HG03159 (cell line): ENCODE data around the gene CENPE.
"Not testable (repeated sequence)": the region's sequence is repeated elsewhere in the genome, so short reads cannot be mapped to it uniquely, and the experiment has no call there.

Source experiments
- ATAC-seq: cut with Tn5 transposase; IDR thresholded peaks from one replicate; pipeline ENCODE4 v1.9.1; 2021; ENCODE audit warnings: mild to moderate bottlenecking, moderate library complexity; ENCODE audit not compliant: unreplicated experiment

CENPE gene, protein sequence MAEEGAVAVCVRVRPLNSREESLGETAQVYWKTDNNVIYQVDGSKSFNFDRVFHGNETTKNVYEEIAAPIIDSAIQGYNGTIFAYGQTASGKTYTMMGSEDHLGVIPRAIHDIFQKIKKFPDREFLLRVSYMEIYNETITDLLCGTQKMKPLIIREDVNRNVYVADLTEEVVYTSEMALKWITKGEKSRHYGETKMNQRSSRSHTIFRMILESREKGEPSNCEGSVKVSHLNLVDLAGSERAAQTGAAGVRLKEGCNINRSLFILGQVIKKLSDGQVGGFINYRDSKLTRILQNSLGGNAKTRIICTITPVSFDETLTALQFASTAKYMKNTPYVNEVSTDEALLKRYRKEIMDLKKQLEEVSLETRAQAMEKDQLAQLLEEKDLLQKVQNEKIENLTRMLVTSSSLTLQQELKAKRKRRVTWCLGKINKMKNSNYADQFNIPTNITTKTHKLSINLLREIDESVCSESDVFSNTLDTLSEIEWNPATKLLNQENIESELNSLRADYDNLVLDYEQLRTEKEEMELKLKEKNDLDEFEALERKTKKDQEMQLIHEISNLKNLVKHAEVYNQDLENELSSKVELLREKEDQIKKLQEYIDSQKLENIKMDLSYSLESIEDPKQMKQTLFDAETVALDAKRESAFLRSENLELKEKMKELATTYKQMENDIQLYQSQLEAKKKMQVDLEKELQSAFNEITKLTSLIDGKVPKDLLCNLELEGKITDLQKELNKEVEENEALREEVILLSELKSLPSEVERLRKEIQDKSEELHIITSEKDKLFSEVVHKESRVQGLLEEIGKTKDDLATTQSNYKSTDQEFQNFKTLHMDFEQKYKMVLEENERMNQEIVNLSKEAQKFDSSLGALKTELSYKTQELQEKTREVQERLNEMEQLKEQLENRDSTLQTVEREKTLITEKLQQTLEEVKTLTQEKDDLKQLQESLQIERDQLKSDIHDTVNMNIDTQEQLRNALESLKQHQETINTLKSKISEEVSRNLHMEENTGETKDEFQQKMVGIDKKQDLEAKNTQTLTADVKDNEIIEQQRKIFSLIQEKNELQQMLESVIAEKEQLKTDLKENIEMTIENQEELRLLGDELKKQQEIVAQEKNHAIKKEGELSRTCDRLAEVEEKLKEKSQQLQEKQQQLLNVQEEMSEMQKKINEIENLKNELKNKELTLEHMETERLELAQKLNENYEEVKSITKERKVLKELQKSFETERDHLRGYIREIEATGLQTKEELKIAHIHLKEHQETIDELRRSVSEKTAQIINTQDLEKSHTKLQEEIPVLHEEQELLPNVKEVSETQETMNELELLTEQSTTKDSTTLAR (N-terminal part only)

DNA sequence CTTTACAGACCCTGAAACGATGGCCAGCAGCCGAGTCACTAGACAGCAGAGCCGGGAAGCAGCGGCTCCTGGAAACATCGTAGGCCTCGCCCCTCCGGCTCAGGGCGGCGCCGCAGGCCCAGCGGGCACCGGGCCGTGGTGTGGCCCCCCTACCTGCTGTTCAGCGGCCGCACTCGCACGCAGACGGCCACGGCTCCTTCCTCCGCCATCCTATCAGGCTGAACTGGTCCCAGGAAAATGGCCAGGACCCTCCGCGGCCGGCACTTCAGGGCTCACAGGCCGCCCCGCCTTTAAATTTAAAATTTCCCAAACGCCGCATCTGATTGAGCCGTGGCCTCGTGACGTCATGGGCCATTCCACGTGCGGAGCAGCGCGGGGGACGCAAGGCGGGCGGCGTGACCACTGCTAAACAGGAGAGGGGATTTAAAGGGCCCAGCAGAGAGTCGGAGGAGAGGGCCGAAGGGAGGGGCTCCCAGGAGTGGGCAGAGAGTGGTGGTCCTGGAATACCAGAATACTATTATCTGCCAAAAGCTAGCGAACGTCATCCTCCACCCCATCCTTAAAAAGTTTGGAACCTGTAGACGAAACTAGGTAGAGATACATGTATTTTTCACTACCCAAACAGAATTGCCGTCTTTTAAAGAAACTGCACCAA lies at the start of gene CENPE:
Gene CENPE, minus strand, starts transcription at position 233 of the 655 bp plus-strand sequence. Its CDS starts 24 bp downstream, at position 209.
- peak; percentile 94 for ATAC-seq

- no peak for ATAC-seq
Observed at GRCh38 chr4:103244251-103244650, 46.1 kb upstream of the CENPE start.

DNA sequence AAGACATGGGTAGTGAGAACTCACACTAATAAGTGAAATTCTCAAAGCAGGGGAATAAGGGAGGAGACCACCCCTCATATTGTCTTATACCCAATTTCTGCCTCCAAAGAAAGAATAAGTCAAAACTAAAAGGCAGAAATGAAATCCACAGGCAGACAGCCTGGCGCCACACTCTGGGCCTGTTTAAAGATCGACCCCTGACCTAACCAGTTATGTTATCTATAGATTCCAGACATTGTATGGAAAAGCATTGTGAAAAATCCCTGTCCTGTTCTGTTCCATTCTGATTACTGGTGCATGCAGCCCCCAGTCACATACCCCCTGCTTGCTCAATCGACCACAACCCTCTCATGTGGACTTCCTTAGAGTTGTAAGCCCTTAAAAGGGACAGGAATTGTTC lies 32.8 kb upstream of the CENPE start:
- ATAC-seq, result not testable (repeated sequence)

DNA sequence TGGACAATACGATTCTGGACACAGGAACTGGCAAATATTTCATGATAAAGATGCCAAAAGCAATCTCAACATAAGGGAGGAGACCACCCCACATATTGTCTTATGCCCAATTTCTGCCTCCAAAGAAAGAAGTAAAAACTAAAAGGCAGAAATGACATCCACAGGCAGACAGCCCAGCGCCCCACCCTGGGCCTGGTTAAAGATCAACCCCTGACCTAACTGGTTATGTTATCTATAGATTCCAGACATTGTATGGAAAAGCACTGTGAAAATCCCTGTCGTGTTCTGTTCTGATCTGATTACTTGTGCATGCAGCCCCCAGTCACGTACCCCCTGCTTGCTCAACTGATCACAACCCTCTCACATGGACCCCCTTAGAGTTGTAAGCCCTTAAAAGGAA lies 25.4 kb upstream of the CENPE start:
- not testable (repeated sequence) for ATAC-seq

DNA sequence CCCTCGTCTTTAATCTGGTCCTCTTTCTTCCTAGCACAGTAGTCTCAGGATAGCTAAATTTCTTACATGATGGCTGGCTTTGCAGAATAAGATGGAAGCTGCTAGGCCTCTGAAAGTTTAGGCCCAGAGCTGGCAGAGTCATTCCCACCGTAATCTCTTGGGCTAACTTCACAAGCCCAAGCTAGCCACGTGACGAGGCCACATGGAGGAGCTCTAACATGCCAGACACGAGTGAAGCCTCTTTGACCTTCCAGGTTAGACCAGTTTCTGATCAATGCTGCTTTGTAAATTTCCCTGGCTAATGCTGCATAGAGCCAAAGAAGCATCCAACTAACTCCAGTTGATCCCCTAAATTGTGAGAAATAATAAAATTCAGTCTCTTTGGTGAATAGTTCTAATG lies 9.5 kb upstream of the CENPE start:
- ATAC-seq, result no peak

DNA sequence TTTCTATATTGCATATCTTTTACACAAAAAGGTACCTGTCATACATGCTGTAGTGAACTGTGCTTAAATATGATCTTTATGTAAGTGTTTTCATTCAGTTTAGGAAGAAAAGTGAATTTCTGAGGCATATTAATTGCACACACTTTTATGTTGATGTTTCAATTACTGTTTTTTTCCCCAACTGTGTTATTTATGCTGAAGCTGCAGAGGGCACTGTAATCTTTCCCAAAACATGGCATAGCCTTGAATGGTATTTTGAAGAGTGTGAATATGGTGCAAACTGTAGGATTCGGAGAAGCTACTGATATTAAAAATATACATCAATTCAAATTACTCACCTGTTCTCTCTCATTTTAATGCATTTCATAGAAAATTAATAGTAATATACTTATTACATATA lies 6.0 kb upstream of the CENPE start:
- ATAC-seq, result no peak

DNA sequence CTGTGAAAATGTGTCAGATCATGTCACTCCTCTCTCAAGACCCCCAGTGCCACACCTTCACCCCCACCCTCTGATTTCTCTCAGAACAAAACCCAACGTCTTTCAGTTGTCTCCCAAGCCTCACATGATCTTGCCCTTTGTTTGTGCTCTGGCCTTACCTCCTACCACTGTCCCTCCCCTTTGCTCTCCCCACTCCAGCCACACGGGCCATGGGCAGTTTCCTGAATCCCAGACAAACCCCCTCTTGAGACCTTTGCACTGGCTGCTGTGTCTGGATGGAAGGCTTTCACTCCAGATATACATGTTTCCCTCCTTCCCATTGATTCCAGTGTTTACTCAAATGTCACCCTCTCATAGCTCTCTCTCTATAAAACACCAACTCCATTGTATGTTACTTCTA lies 3.6 kb upstream of the CENPE start:
- ATAC-seq, result no peak

DNA sequence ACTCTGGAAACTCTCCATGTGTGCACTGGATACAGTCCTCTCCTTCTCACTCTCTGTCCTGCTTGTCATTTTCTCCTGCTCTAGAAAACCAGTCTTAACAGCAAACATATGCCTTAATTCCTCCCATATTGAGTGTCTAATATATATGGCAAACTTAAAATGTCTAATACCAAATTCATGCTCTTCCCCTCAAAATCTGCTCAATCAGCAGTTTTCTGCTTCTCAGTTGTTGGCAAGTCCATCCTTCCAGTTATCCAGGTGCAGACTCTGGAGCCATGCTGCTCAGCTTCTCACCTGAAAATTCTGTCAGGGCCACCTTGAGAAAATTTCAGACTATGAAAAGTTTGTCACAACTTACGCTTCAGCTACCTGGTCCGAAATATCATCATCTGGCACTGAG lies 3.1 kb upstream of the CENPE start:
- no peak for ATAC-seq

GRCh38 chr4:103199009-103199408 lies 866 bp upstream of the CENPE start:
- ATAC-seq, result no peak

- peak; percentile 40 for ATAC-seq
Observed at GRCh38 chr4:103197765-103198110, 405 bp downstream of the CENPE start.

DNA sequence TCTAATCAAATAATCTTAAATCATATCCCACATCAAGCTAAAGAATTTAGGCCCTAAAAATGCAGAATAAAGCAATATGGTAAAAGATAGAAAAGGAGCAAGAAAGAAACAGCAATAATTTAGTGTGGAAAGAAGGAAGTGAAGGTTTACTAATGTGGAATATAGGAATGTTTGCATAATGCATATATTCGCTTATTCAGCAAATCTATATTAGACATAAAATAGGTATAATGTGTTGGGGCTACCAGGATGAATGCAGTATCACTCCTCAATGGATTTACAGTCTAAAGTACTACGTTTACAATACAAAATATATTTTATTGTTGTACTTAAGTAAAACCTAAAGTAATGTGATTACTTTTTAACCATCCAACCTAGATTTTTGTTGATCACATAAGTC lies 4.7 kb downstream of the CENPE start:
- no peak for ATAC-seq

GRCh38 chr4:103171006-103171405 lies 27.1 kb downstream of the CENPE start:
- no peak for ATAC-seq

GRCh38 chr4:103169750-103170149 lies 28.4 kb downstream of the CENPE start:
- not testable (repeated sequence) for ATAC-seq

- ATAC-seq, result no peak
Observed at GRCh38 chr4:103168993-103169392, 29.1 kb downstream of the CENPE start.

- ATAC-seq, result no peak
Observed at GRCh38 chr4:103162176-103162575, 36.0 kb downstream of the CENPE start.

GRCh38 chr4:103158760-103159159 lies 39.4 kb downstream of the CENPE start:
- ATAC-seq, result no peak

GRCh38 chr4:103156106-103156505 lies 42.0 kb downstream of the CENPE start:
- ATAC-seq, result no peak

- ATAC-seq, result no peak
Observed at GRCh38 chr4:103152381-103152780, 45.8 kb downstream of the CENPE start.

DNA sequence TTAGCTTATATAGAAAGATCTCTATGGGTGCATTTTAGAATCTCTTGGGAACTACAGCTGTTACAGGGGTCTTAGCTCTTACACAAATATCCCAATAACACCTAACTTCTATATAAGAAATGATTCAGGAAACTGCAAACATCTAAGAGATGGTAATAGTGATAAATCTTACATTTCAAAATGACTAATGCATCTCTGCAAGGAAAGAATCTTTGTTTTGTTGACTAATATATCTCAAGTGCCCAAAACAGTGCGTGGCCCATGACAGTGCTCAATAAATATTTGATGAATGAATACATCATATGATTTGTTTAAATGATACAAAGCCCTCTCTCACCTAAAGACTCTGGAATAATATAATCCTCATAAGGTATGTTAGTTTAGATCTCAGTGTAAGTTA lies 47.5 kb downstream of the CENPE start:
- ATAC-seq, result no peak

DNA sequence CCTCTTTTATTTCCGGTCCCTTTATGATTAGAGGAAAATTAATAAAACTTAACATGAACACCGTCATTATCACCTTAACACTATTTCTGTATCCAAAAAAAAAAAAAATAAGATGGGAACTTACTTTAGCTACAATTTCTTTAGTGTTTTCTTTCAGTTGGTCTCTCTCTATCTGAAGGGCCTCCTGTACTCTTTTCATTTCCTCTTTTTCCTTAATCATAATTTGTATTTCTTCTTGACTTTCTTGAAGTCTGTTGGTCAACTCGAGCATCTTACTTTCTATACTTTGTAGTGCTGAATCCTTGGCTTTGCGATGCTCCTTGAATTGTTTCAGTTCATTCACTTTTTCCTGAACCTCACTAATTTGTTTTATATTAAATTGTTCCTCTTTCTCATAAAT lies 53.2 kb downstream of the CENPE start:
- no peak for ATAC-seq

DNA sequence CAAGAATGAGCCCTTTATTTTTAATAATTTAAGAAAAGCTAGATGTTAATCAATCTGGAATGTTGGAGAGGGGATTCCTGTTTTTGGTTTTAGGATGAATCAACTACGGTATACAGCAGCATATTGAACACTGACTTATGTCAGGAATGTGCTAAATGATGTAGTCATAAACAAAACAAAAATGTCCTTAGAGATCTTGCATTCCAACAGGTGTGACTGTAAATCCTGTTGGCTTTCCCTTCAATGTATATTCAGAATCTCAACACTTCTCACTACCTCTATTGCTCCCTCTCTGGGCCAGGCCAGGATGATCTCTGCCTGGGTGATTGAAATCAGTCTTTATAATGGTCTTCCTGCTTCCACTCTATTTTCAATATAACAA lies 60.7 kb downstream of the CENPE start:
- ATAC-seq, result no peak
